HepG2 (cell line): Measurements from ENCODE around the gene PFDN2.

ENCODE experiments used
- CTCF ChIP-seq: sonication (generic); formaldehyde crosslinking; IDR thresholded peaks from 2 replicates; pipeline ENCODE4 v1.5.0; 2020; ENCODE audit warnings: mild to moderate bottlenecking, missing genetic modification reagents, moderate library complexity
- FOXJ3 ChIP-seq: sonication (generic); formaldehyde crosslinking; IDR thresholded peaks from 2 replicates; pipeline ENCODE4 v1.4.0; 2020; ENCODE audit warnings: missing genetic modification reagents, mild to moderate bottlenecking, borderline replicate concordance
- TSC22D2 ChIP-seq: sonication (generic); formaldehyde crosslinking; IDR thresholded peaks from 2 replicates; pipeline ENCODE4 v1.5.1; 2020; ENCODE audit warnings: missing genetic modification reagents, mild to moderate bottlenecking, borderline replicate concordance
- ZNF24 ChIP-seq: fragments of 450-650 bp; IDR thresholded peaks from 2 replicates; pipeline ENCODE4 v1.6.1; 2017; ENCODE audit warnings: antibody characterized with exemption, mild to moderate bottlenecking

GRCh38 chr1:161086457-161086856, 31.4 kb downstream of the PFDN2 start:
- TF ChIP-seq FOXJ3 (no peak), CTCF (CRISPR knock-in tag) (no peak), ZNF24 (no peak), TSC22D2 (CRISPR knock-in tag) (no peak)
